RPMI8226 (cell line): Measurements from ENCODE around the gene ACTBL2.
"Not testable (repeated sequence)": the region's sequence is repeated elsewhere in the genome, so short reads cannot be mapped to it uniquely, and the experiment has no call there.

Experiments used
- DNase-seq: peaks from one replicate; pipeline ENCODE4 v3.0.0-alpha.2; 2015

The ACTBL2 gene

DNA sequence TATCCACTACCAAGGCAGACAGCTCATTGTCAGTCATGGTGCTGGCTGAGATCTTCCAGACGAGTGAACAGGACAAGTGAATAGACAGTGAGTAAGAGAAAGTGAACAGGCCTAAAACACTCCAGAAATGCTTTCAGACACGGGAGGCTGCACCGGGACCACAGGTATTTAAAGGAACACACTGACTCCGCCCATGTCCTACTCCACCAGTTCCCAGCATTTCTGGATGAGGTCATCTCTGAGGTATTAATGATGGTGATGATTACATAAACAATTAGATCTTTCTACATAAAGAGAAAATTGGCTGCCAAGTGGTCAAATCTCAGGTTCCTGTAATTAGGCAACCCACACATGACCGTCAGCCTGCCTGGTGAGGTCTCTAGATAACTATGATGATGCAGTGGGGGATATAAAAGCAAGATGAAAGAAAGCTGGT lies at the start of gene ACTBL2:
TSS of gene ACTBL2 (minus strand) at position 141 of the 436 bp plus-strand sequence. CDS start at position 37, 104 bp downstream.
- DNase-seq = no peak

DNA sequence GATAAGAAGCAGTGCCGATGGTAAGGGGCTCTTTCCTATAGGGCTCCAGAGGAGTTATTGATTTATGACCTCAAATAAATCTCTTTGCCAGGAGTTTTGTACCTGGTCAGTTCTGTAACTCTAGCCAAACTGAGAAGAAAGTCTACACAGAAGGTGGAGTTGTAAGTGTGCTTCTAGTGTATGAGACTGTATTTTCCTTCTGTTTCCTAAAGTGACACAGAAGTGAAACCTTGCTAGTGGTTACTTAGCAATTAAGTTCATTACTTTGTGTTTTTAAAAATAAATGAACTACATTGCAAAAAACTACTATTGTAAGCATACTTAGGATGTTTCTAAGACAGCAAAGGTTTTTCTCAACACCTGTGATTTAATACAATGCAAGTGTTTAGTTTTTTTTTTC lies 48.7 kb upstream of the ACTBL2 start:
- peak; percentile 75 for DNase-seq

DNA sequence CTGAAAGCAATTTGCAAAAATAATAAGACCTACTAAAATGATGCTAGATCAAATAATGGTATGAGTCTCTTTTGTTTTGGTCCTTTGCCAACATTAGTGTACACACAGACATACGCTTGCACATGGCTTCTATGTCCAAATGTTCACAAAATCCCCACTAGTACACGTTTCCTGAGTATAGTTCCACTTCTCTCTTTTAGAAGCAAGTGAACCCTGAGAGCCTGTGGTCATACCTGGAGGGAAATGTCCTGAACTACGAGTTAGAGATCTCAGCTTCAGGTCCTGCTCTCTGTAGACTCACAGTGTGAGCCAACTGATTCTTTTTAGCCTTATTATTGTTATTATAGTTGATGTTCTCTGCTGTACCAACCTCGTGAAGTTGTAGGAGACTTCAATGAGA lies 47.3 kb upstream of the ACTBL2 start:
- peak; percentile 80 for DNase-seq

DNA sequence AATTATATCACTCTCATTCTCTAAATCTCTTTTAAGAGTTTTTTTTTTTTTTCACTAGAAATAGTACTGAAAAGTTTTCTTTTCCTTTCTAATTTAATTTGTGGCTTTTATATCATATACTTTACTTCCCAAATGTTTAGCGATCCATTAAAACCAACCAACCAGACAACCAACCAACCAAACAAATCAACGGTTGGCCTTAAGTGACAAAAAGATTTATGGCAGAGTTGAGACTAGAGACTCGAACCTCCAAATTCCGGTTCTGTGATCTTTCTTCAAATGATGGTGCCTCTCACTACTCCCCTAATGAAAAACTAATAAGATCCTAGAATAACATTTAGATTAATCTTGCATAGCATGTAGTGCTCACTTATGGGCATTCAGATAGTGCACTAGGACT lies 45.3 kb upstream of the ACTBL2 start:
- no peak for DNase-seq

DNA sequence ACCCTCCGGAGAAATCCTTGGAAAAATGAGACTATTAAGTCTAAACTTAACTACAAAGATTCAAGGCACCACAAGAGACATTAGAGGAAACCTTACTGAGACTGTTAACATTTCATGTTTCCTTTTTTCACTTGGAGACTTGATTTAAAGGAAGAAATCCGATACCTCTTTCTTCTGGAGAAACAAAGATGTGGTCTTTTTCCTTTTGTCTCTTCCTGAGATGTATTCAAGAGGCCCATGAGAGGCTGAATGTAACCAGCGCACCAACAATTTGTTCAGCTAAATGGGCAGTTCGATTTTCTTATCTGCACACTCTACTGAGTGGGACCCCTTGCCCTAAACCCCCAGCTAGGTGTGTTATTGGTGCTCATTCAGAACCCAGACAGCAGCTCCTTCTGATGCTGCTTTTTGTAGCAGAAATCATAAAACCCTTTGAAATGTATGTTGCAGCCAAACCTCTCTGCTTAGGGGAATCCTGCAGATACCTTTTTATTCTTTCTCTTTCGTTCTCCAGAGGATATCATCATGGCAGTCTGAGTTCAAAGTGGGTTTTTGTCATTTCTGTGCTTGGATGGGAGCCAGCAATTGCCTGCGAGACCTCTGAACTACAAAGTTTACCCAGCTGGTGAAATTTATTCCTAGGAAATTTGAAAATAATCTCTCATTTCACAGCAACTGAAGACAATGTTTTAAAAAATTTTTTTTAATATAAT lies 41.9 kb upstream of the ACTBL2 start:
- no peak for DNase-seq

DNA sequence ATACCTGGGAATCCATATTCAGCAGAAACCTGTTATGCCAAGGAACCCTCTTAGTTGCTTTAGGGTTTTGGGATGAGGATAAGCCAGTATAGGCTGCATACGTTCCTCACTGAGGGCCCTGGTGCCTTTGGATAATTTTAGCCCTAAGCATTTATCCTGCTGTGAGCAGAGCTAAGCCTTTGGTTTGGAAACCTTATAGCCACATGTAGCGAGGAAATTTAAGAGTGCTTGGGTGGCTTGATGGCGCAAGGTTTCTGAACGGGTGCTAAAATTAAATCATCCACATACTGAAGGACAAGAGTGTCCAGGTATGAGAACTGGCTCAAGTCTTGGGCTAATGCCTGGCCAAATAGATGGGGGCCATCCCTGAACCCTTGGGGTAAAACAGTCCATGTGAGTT lies 39.9 kb upstream of the ACTBL2 start:
- not testable (repeated sequence) for DNase-seq

GRCh38 chr5:57518415-57518814 lies 35.8 kb upstream of the ACTBL2 start:
- not testable (repeated sequence) for DNase-seq

GRCh38 chr5:57517250-57517649 lies 34.6 kb upstream of the ACTBL2 start:
- no peak for DNase-seq

GRCh38 chr5:57513785-57514184 lies 31.2 kb upstream of the ACTBL2 start:
- DNase-seq = no peak

DNA sequence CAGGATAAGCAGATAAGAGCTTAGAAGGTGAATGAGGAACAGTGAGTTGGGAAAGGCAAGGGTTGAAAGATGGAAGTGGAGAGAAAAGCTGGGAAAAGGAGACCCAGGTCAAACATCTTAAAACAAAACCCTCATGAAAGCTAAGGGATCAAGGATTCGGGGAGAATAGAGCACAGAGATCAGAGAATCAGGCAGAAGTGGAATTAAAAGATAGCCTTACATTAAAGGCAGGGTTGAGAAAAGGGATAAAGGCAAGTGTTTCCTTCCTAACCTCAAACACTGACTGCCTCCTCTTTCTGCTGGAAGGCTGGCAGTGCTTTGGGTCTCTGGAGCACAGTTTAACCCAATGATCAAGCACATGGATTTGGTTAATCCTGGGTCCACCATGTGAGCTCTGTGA lies 28.7 kb upstream of the ACTBL2 start:
- no peak for DNase-seq

- no peak for DNase-seq
Measured at GRCh38 chr5:57509501-57510260, 27.1 kb upstream of the ACTBL2 start.

DNA sequence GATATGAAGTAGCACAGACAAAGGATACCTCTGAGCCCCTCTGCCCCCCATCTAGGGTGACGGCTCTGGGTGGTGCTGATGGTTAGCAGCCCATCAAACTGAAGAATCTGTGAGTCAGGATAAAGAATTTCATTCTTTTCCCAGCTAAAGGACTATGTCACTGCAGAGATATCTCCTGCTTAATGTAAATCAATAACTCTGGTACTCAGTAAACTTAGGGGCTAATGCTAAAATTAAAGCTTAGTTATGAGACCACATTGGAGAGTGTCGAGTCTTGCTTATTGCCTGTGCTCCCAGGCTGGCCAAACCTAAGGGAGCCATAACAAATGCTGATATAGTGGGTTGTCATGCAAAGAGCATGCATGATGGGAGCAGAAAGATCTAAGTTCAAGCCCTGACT lies 25.6 kb upstream of the ACTBL2 start:
- no peak for DNase-seq

DNA sequence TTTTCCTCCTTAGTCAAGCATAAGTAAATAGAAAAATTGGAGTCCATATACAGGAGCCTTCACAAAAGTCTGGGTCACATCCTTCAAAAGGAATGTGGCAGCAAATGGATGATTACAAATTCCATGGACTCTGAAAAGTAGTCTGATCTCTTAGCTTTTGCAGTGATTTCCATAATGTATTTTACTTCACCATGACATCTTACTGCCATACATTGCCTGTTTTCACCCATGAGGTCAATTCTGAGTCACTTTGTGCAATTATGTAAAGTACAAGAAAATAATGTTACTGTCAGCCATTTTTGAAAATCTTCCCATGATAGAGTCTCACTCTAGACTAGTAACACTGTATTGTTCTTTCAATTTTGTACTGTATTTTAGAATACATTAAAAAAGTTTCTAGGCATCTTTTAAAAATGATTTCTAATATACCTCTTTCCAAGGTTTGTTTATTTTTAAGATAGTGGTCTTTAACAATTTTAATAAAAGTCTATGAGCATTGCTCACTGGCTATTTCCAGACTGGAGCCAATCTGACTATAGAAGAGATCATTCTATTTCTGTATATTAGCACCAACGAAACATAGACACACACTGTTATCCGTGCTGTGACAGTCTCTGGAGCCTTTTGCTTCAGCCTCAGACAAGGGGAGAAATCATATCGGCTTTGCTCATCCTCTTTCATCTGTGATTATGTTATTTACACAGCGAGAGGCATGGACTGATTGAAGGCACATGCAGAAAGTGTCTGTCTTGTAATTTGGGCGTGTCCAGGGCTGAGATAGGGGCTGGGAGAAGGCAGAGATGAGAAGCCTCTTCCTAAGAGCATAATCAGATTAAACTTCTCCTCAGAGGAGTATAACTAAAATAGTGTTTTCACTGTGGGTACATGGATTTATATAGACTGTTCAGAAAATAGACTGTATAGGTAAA lies 22.9 kb upstream of the ACTBL2 start:
- no peak for DNase-seq

- peak; percentile 9 for DNase-seq
Measured at GRCh38 chr5:57504357-57504756, 21.7 kb upstream of the ACTBL2 start.

DNA sequence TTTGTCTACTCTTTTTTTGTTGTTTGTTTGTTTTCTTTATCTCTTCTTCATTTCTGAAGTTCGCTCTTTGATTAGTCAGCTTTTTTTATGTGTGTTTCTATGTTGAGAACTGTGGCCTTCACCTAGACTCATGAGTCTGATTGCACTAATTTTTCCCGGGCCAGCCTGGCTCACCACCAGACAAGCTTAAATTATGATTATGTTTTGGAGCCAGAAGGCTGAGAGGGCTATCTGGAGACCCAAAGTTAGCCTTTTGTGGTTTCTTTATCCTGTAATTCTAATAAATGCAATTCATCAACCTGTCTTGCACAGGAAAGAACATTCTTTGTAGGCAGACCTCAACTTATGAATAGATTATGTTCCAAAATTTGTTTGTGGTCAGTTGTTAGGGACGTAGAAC lies 20.8 kb upstream of the ACTBL2 start:
- DNase-seq = no peak

DNA sequence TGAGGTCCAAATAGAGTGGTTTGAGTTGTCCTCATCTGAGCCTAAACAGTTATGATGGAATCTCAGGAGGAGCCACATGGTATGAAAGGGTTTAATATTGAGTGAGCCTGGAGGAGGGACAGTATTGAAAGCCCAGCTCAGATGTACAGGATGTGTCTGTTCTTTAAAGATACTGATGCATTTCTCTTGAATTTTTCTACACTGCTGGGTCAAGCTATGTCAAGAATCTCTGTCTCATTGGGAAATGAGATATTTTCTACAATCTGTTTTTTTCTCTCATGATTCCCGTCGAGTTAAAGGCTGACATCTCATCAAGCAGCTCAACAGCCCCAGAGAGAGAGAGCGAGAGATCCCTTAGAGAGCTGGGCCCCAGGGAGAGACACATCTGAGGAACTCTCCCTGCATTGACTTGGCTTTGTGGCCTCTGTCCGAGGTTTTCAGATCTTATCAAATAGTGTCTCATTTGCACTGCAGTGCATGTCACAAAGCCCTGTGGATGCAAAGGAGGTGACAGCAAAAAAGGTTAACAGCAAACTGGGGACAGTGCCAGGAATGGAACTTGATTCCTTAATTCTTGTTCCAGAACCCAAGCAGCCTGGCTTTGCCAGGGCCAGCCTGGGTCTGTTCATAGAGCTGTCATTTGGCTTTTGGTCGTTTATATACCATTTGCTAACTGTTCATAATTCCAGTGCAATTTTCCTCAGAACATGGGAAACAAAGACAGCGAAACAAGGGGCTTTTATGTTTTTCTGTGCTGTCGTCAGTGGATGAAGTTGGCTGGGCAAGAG lies 19.0 kb upstream of the ACTBL2 start:
- DNase-seq = no peak

DNA sequence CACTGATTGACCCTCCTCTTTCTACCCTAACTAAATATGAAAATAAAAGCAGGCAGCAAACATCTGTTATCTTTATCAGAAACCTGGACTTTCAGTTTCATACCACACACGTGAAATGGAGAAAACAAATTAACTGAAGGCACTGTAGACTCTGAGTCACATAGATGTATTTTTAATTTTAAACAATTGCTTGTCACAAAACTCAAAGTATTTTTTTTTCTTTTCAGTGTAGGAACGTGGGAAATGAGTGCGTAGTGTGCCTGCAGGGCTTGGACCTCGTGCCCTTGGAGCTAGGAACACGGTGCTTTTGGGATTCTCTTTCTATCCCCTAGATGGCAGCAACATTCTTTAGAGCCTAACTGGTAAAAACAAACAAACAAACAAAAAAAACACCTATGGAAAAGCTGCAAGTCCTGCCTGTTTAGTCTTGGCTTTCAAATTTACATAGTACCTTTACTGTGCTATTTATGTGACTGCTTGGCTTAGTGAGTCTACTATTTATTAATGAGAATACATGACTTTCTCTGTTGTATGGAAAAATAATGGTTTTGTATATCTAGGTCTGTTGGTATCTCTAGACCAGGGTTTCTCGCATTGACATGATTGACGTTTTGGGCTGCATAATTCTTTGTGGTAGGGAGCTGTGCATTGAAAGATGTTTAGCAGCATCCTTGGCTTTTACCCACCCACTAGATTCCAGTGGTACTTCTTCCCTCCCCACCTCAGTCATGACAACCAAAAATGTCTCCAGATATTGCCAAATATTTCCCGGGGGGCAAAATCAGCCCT lies 16.8 kb upstream of the ACTBL2 start:
- peak; percentile 58 for DNase-seq

DNA sequence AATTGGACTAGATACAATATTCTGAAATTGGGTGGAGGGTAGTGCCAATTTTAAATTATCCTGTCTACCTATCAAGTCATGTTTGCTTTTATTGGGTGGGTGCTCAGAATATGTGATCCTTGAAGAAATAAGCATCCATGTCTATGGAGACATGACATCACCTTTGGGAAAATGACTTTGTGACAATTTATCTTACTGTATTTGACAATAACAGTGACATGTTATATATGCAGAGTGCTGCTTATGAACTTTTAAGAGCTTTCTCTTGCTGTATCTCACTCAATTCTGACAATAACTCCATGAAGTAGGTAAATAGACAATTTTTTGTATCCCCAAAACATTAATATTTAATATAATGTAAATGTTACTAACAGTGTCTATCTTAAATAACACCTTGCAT lies 15.1 kb upstream of the ACTBL2 start:
- DNase-seq = no peak

DNA sequence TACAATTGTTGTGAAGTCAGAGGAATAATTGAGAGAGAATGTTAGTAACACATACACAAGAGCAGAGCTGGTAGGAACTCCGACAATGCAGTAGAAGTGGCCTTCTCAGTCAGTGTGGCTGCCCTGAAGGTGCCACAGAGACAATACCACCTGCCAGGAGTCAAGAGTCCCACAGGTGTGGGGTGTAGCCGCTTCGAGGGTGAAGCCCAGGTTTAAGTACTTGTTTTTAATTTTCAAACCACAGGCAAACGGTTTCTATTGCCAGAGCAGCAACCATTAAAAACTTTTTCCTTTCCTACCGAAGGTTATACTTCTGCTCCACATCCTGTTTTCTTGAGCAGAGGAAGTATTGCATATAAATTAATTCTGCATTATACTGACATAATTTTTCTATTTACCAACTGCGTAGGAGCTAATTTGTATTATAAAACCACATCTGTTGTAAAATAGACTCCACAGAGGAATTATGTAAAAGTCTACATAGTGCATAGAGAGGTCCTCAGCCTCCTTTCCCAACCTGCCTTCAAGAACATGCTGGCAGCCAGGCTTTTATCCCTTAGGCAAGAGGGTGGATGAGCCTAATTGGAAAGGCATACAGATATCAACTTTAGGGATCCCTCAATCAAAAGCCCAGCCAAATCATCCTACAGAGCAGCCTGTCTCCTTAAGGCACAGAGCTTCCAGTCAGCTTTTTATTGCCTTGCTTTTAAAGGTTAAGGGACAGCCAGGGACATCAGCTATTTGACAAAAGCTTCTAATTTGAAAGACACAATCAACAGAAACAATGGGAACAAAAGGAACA lies 12.9 kb upstream of the ACTBL2 start:
- DNase-seq = peak; percentile 92
